VCaP (cell line): ENCODE results near the gene LINC01488.

ENCODE experiments used
- H3K27ac ChIP-seq: fragments of 450-650 bp; 2 replicates; pipeline ENCODE4 v1.5.1; 2017
- CTCF ChIP-seq: fragments of 450-650 bp; conservative IDR thresholded peaks from 2 replicates; pipeline ENCODE4 v1.5.1; 2017; ENCODE audit warnings: mild to moderate bottlenecking, moderate library complexity

LINC01488 gene

GRCh38 chr11:69481393-69481844 lies at the start of gene LINC01488:
TSS of gene LINC01488 (plus strand) at chr11:69481663.
- no peak for TF ChIP-seq CTCF
- no peak within 1 kb of the TSS for H3K27ac ChIP-seq

- no peak for TF ChIP-seq CTCF
- H3K27ac ChIP-seq, result no peak overlapping the region
These were observed 49.3 kb upstream of the LINC01488 start for GRCh38 chr11:69431893-69432738.

GRCh38 chr11:69433741-69434140 lies 47.7 kb upstream of the LINC01488 start:
- no peak overlapping the region for H3K27ac ChIP-seq
- TF ChIP-seq CTCF, result no peak

- TF ChIP-seq CTCF, result no peak
- H3K27ac ChIP-seq, result no peak overlapping the region
These were observed 47.0 kb upstream of the LINC01488 start for GRCh38 chr11:69434471-69434931.

- H3K27ac ChIP-seq, result no peak overlapping the region
- TF ChIP-seq CTCF, result no peak
These were observed 46.1 kb upstream of the LINC01488 start for GRCh38 chr11:69435161-69435986.

- TF ChIP-seq CTCF, result no peak
- no peak overlapping the region for H3K27ac ChIP-seq
These were observed 45.2 kb upstream of the LINC01488 start for GRCh38 chr11:69436041-69436982.
